Gastrocnemius medialis (tissue), 4 donors: ENCODE results near the gene GIMAP6. TPM values are rescaled to one million over a fixed set of nuclear protein-coding genes. Genes with fewer than 3 reads are reported as not detected.
A peak's percentile ranks its signal among the peaks of the same experiment; 100 is the strongest.
"Not testable (repeated sequence)": the region's sequence is repeated elsewhere in the genome, so short reads cannot be mapped to it uniquely, and the experiment has no call there.

Experiments
- ATAC-seq, 2 donors: fragments of 150-250 bp; one replicate each; pipeline ENCODE4 v1.9.1; 2016
- DNase-seq, 2 donors: peaks; one replicate each; pipeline ENCODE4 v3.0.0-alpha.2; 2019
- H3K27ac ChIP-seq, 4 donors: fragments of 200-600 bp; sonication (generic); 1 replicate in 1 of 4; 2 replicates in 3 of 4; pipeline ENCODE4 v1.5.1; 2016 to 2018; ENCODE audit warnings: mild to moderate bottlenecking in 2 of 4, moderate library complexity in 1 of 4
- H3K27me3 ChIP-seq, 3 donors: fragments of 200-600 bp; sonication (generic) in 2 of 3; 1 replicate in 1 of 3; 2 replicates in 2 of 3; pipeline versions ENCODE4 v1.5.1 to v1.6.0; 2016 to 2019; ENCODE audit warnings: mild to moderate bottlenecking in 1 of 3, moderate library complexity in 1 of 3
- H3K36me3 ChIP-seq, 2 donors: fragments of 200-600 bp; sonication (generic) in 1 of 2; one replicate each; pipeline ENCODE4 v1.5.1; 2017 to 2018
- H3K4me1 ChIP-seq, 2 donors: fragments of 200-600 bp; sonication (generic) in 1 of 2; one replicate each; pipeline ENCODE4 v1.5.1; 2016 to 2017; ENCODE audit warnings: mild to moderate bottlenecking in 2 of 2
- H3K4me3 ChIP-seq, 4 donors: fragments of 200-600 bp; sonication (generic) in 3 of 4; 1 replicate in 1 of 4; 2 replicates in 3 of 4; pipeline ENCODE4 v1.5.1; 2016 to 2019; ENCODE audit warnings: mild to moderate bottlenecking in 2 of 4
- H3K9me3 ChIP-seq, 3 donors: fragments of 200-600 bp; sonication (generic) in 2 of 3; 1 replicate in 1 of 3; 2 replicates in 2 of 3; pipeline ENCODE4 v1.5.1; 2016 to 2019
- POLR2A ChIP-seq, 2 donors: fragments of 450-650 bp; IDR thresholded peaks; one replicate each; pipeline ENCODE4 v1.6.1; 2017; ENCODE audit warnings: antibody characterized with exemption in 2 of 2, mild to moderate bottlenecking in 2 of 2, moderate library complexity in 2 of 2
- in situ Hi-C, 4 donors: fragments of 200-750 bp; cut with MboI; loops; one replicate each; pipeline versions ENCODE4 v1.15.0 to v1.8.0; 2017; ENCODE audit warnings: low sequenced_read_pairs in 4 of 4
- intact Hi-C: fragments of 100-400 bp; cut with DNase I; formaldehyde crosslinking; loops from one replicate; pipeline ENCODE4 v1.15.1; 2023; ENCODE audit warnings: low total_unique reads
- total RNA-seq, 4 donors: library from RNA; depleted of rRNA; stranded (reverse); fragments of >200 nt; gene quantifications; one replicate each; pipeline versions ENCODE4 v1.1.0 to v1.2.3, GENCODE V29; 2016
- TF ChIP-seq, protein P1 (sequence below), 5 experiments: fragments of 450-650 bp in 3 of 5; fragments of 200-600 bp in 2 of 5; sonication (generic) in 2 of 5; IDR thresholded peaks in 4 of 5; conservative IDR thresholded peaks in 1 of 5; 1 replicate in 4 of 5; 2 replicates in 1 of 5; pipeline ENCODE4 v1.5.1; 2016 to 2019; ENCODE audit warnings: antibody characterized with exemption in 5 of 5, mild to moderate bottlenecking in 3 of 5, moderate library complexity in 3 of 5

GIMAP6 gene
- 10 to 100 TPM in 3 of 4 donors, 1 to 10 TPM in 1; 8.5 to 27.8 (median 12.4) TPM for total RNA-seq

DNA sequence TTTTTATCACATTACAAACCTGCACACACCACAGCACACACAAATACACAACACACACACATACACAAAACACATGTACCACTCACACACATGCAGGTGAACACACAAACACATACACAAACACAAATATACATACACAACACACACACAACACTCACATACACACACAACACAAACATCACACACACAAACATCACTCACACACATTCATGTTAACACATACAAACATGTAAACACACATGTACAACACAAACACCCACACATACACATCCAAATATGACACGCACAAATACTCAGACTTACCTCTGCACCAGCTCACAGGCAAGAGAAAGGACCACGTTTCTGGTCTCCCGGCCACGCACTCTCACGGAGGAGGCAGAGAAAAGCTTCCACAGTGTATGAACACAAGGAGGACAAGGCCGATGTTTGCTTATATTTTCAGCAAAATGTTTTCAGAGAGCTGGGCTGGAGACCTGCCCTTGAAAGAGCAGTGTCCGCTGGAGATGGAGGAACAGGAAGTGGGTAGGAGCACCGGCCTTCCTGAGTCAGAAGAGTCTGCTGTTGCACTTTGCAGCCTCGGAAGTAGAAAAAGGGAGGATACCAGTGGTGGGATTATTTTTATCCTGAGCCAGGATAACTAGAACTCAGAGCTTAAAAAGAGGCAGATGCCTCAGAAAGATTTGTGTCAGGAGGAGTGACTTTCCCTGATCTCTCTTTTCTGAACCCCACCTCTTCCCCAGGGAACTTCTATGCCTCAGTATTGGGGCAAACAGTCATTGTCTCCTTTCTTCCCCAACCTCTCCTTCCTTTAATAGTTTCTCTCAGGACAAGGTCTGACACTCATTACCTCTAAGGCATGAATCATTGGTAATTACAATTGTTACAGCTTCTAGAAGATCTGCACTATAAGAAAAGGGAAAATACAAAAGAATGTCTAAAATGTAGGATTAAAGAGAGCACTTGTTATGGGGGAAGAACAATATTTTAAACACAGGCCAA, at the start of gene GIMAP6:
Gene GIMAP6, minus strand, starts transcription at position 520 of the 999 bp plus-strand sequence. CDS start 2,243 bp downstream, outside the sequence.
- intact Hi-C loops (loop anchor here (5.0 kb wide), 1 partner anchor 85 kb away; the partner anchor contains the start of gene GIMAP1), in situ Hi-C loops (no loop called here)
- peaks cover 0 to 3% of the 10 kb centered on the region in 2 donors for H3K36me3 ChIP-seq
- no peaks in the 10 kb centered on the region for H3K9me3 ChIP-seq
- peaks cover 0 to 6% of the 10 kb centered on the region in 2 donors for H3K4me1 ChIP-seq
- no peak for DNase-seq
- TF ChIP-seq, protein P1, sequence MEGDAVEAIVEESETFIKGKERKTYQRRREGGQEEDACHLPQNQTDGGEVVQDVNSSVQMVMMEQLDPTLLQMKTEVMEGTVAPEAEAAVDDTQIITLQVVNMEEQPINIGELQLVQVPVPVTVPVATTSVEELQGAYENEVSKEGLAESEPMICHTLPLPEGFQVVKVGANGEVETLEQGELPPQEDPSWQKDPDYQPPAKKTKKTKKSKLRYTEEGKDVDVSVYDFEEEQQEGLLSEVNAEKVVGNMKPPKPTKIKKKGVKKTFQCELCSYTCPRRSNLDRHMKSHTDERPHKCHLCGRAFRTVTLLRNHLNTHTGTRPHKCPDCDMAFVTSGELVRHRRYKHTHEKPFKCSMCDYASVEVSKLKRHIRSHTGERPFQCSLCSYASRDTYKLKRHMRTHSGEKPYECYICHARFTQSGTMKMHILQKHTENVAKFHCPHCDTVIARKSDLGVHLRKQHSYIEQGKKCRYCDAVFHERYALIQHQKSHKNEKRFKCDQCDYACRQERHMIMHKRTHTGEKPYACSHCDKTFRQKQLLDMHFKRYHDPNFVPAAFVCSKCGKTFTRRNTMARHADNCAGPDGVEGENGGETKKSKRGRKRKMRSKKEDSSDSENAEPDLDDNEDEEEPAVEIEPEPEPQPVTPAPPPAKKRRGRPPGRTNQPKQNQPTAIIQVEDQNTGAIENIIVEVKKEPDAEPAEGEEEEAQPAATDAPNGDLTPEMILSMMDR (IDR thresholded peaks at IDR 0.05 in 4 of 5, conservative IDR thresholded peaks at IDR 0.05 in 1 of 5), result no peak
- TF ChIP-seq POLR2A (IDR thresholded peaks at IDR 0.05), result no peak
- no peaks in the 10 kb centered on the region for H3K27me3 ChIP-seq
- peak in 1 of 2 donors; percentile 10 for ATAC-seq
- H3K4me3 ChIP-seq, result peak within 1 kb of the TSS; percentile 26 to 50 (median 42)
- peak within 1 kb of the TSS; percentile 66 to 81 (median 72) for H3K27ac ChIP-seq

DNA sequence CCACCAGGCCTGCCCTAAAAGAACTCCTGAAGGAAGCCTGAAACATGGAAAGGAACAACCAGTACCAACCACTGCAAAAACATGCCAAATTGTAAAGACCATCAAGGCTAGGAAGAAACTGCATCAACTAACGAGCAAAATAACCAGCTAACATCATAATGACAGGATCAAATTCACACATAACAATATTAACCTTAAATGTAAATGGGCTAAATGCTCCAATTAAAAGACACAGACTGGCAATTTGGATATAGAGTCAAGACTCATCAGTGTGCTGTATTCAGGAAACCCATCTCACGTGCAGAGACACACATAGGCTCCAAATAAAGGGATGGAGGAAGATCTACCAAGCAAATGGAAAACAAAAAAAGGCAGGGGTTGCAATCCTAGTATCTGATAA, 48.2 kb upstream of the GIMAP6 start:
- in situ Hi-C loops, H3K27me3 ChIP-seq, ATAC-seq, H3K9me3 ChIP-seq, intact Hi-C loops, H3K4me3 ChIP-seq, H3K27ac ChIP-seq, H3K36me3 ChIP-seq, DNase-seq: not testable (repeated sequence)
- peaks cover 0 to 11% of the 10 kb centered on the region in 2 donors for H3K4me1 ChIP-seq

DNA sequence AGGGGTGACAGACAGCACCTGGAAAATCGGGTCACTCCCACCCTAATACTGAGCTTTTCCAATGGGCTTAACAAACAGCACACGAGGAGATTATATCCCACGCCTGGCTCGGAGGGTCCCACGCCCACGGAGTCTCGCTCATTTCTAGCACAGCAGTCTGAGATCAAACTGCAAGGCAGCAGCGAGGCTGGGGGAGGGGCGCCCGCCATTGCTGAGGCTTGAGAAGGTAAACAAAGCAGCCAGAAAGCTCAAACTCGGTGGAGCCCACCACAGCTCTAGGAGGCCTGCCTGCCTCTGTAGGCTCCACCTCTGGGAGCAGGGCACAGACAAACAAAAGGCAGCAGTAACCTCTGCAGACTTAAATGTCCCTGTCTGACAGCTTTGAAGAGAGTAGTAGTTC, 46.4 kb upstream of the GIMAP6 start:
- DNase-seq, H3K27me3 ChIP-seq, H3K36me3 ChIP-seq, intact Hi-C loops, in situ Hi-C loops, H3K4me1 ChIP-seq, H3K9me3 ChIP-seq, ATAC-seq, H3K4me3 ChIP-seq: not testable (repeated sequence)
- H3K27ac ChIP-seq, result peak overlapping the region in 1 of 4 donors; percentile 3

DNA sequence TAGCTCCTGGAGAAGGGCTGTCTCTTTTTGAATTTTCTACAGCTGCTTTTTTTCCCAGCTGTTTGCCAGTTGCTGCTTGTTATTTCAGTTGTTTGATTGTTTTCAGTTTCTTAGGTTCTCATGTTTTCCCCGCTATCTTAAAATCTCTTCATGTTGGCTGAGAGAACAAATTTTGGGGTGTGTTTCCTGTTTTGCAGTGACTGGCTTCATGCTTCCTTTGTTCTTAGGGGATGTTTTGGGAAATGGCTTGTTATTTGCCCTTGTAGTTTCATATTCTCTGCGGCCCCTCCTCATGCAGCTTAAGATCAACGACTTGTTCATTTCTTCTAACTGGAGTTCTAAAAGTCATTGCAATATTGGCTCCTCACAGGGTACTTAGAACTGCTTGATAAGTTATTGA, 44.7 kb upstream of the GIMAP6 start:
- H3K27me3 ChIP-seq, DNase-seq, H3K4me3 ChIP-seq, H3K36me3 ChIP-seq, intact Hi-C loops, H3K4me1 ChIP-seq, in situ Hi-C loops, H3K9me3 ChIP-seq: not testable (repeated sequence)
- ATAC-seq, result peak; percentile 42 to 51
- H3K27ac ChIP-seq, result peak overlapping the region in 3 of 4 donors; percentile 14 to 71 (median 46)

DNA sequence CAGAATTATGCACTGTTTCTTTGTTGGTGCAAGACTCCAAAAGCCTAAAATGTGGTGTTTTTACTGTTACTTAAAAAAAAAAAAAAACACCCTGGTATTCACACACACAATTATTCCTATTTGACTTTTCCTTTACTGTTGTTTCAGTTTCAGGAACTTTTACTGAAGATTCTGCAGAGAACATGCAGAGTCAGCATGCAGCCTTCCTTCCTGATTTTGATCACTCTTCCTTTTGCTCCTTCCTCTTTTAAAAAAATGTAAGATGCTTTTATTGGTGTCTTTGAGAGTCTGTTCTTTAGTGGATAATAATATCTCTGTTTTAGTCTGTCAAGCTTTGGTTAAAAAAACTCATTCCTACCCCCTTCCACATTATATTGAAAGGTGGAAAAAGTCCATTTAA, 44.1 kb upstream of the GIMAP6 start:
- H3K36me3 ChIP-seq, ATAC-seq, H3K27me3 ChIP-seq, H3K4me1 ChIP-seq, H3K9me3 ChIP-seq, in situ Hi-C loops, DNase-seq, intact Hi-C loops, H3K4me3 ChIP-seq: not testable (repeated sequence)
- H3K27ac ChIP-seq, result peak overlapping the region in 3 of 4 donors; percentile 14 to 71 (median 53)

DNA sequence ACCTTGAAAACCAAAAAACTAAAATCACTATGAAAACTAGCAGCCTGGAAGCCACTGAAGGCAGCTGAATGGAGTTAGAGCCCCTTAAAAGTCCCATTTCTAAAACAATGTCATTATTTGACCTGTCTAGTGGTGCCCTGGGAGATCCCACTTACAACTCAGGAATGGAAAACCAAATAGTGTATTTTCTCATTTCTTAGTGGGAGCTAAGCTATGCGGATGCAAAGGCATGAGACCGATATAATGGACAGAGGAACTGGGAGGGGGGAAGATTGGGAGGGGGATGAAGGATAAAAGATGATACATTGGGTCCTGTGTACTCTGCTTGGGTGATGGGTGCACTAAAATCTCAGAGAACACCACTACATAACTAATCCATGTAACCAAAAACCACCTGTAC, 43.5 kb upstream of the GIMAP6 start:
- intact Hi-C loops, result no loop called here

DNA sequence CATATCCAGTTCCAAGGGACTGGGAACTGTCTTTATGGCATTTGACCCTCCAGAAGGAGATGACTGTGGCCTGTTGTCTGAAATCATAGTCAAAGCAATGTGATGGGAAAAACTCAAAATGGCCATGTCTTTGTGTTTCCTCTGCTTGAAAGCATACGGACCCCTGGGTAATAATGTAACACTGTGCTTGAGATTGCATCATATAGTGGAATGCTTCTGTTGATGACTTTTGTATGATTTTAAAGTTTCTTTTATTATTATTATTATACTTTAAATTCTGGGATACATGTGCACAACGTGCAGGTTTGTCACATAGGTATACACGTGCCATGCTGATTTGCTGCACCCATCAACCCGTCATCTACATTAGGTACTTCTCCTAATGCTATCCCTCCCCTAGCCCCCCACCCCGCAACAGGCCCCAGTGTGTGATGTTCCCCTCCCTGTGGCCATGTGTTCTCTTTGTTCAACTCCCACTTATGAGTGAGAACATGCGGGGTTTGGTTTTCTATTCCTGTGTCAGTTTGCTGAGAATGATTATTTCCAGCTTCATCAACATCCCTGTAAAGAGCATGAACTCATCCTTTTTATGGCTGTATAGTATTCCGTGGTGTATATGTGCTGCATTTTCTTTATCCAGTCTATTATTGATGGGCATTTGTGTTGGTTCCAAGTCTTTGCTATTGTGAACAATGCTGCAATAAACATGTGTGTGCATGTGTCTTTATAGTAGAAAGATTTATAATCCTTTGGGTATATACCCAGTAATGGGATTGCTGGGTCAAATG, 39.8 kb upstream of the GIMAP6 start:
- H3K4me1 ChIP-seq, H3K36me3 ChIP-seq, DNase-seq, intact Hi-C loops, in situ Hi-C loops, H3K4me3 ChIP-seq, H3K9me3 ChIP-seq, ATAC-seq, H3K27ac ChIP-seq, H3K27me3 ChIP-seq: not testable (repeated sequence)

More for the DNA sequence above, 43.5 kb upstream of the GIMAP6 start:
- no peaks in the 10 kb centered on the region for H3K36me3 ChIP-seq
- DNase-seq (no peak), ATAC-seq (no peak)
- TF ChIP-seq, protein P1 (IDR thresholded peaks at IDR 0.05 in 4 of 5, conservative IDR thresholded peaks at IDR 0.05 in 1 of 5), result no peak
- no peak for TF ChIP-seq POLR2A (IDR thresholded peaks at IDR 0.05)
- H3K4me1 ChIP-seq, result peaks cover 0 to 5% of the 10 kb centered on the region in 2 donors
- no peaks in the 10 kb centered on the region for H3K27me3 ChIP-seq
- in situ Hi-C loops, result no loop called here
- no peak overlapping the region for H3K4me3 ChIP-seq
- no peaks in the 10 kb centered on the region for H3K9me3 ChIP-seq
- H3K27ac ChIP-seq, result peak overlapping the region; percentile 24 to 71 (median 51)
